CD1c-positive myeloid dendritic cell (primary cell): ENCODE data around the gene PTTG1IP.

Source experiments
- DNase-seq: peaks from one replicate; pipeline ENCODE4 v3.0.0-alpha.2; 2016; ENCODE audit errors: extremely low spot score

The PTTG1IP gene

DNA sequence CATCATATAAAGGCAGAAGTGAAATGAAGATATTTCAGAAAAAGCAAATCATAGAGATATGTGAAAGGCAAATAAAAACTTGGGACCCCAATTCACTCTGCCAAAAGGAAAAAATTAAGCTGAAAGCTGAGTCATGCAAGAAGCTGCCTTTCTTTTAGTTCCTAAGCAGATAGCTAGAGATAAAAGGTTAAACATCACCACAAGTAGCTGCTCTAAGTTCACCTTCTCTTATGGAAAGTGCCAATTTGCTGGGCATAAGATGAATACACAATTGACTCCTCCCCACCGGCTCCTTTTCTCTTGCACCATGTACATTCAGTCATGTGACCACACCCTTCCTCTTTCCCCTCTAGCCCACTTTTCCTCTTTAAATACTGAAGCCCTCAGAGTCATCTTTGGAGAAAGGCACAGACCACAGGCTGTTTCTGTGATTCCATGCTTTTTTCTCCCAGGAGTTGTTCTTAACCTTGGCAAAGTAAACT, 50.3 kb downstream of the PTTG1IP start:
- no peak for DNase-seq

DNA sequence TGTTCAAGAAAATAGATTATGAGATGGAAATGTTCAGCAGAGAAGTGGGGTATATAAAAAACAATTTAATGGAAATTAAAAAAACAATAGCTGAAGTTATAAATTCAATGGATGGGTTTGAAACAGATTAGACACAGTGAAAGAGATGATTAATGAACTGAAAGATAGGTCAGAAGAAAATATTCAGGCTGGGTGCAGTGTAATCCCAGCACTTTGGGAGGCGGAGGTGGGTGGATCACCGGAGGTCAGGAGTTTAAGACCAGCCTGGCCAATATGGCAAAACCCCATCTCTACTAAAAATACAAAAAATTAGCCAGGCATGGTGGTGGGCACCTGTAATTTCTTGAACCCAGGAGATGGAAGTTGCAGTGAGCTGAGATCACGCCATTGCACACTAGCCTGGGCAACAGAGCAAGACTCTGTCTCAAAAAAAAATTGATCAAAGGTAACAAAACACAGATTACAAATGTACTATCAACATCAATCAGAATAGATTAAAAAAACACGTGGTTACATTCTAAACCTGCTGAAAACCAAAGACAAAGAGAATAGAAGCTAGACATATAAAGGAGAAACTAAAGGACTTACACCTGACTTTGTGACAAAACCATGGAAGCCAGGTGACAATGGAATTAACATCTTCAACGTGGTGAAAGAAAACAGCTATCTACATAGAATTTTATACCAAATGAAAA, 50.9 kb downstream of the PTTG1IP start:
- no peak for DNase-seq

- no peak for DNase-seq
Measured at GRCh38 chr21:44820851-44821250, 52.6 kb downstream of the PTTG1IP start.

GRCh38 chr21:44819283-44820243, 53.9 kb downstream of the PTTG1IP start:
- no peak for DNase-seq

DNA sequence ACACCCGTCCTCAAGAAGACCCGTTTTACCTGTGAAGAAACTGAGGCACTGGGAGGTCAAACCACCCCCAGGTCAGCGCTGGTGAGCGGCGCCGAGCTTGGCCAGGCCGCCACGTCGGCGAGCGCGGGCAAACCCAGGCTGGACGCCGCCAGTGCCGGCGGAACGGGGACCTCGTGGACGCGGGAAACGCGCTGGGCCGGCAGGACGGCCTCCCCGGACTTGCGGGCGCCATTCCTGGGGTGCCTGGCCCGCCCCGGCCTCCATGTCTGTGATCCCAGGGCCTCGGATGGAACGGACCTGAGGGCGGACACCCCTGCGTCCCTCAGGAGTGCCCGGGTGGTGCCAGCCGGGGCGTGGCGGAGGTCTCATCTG, 54.9 kb downstream of the PTTG1IP start:
- DNase-seq, result no peak

DNA sequence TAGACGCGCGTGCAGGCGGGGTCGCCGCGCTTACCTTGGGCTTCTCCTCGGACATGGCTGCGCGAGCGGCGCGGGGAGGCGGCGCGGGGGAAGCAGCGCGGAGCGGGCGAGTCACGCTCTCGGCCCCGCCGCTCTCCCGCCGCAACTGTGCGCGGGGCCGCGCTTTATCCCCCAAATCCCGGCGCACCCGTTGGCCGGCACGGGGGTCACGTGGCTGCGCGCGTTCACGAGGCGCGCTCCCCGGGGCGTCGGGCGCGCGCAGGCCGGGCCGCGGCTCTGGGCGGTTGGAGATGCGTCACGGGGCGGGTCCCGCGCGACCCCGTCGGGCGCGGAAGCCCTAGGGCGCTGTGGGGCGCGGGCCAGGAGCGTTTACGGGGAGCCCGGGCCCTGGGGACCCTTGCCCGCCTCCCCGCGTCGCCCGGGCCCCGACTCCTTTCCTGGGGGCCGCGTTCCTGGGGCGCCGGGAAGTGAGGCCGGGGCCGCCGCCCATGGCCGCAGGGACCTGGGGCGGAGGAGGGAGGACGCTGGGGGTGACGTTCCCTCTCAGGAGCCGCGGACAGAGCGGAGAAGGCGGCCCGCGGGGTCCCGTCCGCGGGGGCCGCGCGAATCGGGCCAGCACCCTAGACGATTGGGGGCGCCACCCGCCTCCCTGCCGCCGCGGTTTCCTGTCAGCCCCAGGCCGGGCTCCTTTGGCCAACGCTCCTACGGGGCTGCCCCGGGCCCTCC, 55.4 kb downstream of the PTTG1IP start, which contains the start of gene SUMO3:
Gene SUMO3 (minus strand): TSS at position 149 of the 726 bp plus-strand sequence. CDS start 94 bp downstream, at position 55.
- DNase-seq, result peak; percentile 92

DNA sequence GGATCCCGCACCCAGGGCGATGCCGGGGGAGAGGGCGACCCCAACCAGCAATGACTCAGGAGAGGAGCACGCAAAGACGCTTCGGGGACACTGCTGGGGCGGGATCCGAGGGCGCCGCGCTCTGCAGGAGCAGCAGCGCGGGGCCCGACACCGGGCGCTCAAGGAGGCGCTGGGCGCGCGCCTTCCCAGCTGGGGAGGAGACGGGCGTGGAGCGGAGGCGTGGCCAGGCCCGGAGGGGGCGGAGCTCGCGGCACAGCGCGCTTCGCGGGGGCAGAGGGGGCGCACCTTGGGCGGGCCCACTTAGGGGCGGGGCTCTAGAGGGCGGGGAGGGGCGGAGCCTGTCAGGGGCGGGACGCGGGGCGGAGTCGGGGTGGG, 56.0 kb downstream of the PTTG1IP start:
- DNase-seq, result peak; percentile 96

GRCh38 chr21:44816761-44817505, 56.6 kb downstream of the PTTG1IP start:
- DNase-seq, result no peak

GRCh38 chr21:44815852-44816628, 57.5 kb downstream of the PTTG1IP start:
- no peak for DNase-seq

DNA sequence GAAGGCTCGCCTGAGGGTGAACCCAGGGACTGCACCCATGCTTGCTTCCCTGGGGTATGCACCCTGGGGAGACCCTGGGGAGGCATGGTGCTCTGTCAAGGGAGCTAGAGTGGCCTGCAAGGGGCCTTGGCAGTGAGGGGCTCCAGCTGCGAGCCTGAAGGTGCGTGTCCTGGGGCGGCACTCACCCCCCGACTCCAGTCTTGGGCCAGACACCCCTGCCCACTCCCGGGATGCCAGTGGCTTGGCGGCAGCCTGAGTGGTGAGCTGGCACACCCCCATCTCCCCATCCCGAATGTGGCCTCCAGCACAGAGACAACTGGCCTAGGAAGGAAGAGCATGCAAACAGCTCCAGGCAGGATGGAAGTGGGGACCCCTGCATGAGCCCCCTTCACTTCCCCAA, 58.3 kb downstream of the PTTG1IP start:
- no peak for DNase-seq

DNA sequence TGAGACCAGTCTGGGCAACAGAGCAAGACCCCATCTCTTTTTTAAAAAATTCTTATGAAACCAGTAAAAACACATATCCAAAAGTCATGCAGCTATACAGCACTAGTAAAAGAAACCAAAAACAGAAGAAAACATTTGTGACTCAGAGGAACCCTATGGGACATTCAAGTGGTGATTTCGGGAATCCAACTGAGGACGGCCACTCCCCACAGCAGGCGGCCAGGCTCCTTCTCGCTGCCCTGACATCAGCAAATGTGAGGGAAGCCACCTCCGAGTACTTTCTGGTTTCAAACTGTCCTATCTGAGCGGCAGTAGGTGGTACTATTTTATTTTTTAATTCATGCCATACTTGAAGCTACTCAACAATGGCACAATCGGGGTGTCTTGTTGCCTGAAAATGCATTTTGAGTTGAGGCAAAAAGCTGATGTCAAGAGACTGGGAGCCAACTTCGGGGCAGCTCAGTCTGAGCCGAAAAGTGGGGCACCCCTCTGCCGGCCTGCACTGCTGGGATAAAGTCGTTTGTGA, 58.9 kb downstream of the PTTG1IP start:
- no peak for DNase-seq

GRCh38 chr21:44813727-44814126, 59.8 kb downstream of the PTTG1IP start:
- DNase-seq, result no peak

- DNase-seq, result no peak
Measured at GRCh38 chr21:44813149-44813548, 60.3 kb downstream of the PTTG1IP start.

GRCh38 chr21:44812640-44813039, 60.9 kb downstream of the PTTG1IP start:
- DNase-seq, result no peak

- DNase-seq, result no peak
Measured at GRCh38 chr21:44810779-44811178, 62.7 kb downstream of the PTTG1IP start.

GRCh38 chr21:44805859-44806258, 67.6 kb downstream of the PTTG1IP start:
- DNase-seq, result no peak

DNA sequence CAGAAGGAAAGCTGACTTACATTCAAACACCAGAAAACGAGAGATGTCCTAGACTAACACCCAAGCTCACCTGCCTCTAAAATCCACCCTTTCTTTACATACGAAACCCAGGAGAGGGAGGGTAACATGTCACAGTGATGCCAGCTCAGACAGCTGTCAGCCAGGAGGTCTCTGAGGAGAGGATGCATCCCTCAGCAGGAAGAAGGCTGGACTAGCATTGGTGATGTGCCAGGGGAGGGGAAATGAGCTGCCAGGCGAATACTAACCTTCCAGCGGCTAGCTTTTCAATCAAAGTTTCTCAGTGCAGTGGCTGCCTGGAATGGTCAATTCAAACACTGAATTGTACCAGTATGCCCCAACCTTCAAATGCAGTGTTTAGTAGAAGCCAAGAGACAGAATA, 68.3 kb downstream of the PTTG1IP start:
- DNase-seq, result no peak

- DNase-seq, result no peak
Measured at GRCh38 chr21:44804762-44805161, 68.7 kb downstream of the PTTG1IP start.

DNA sequence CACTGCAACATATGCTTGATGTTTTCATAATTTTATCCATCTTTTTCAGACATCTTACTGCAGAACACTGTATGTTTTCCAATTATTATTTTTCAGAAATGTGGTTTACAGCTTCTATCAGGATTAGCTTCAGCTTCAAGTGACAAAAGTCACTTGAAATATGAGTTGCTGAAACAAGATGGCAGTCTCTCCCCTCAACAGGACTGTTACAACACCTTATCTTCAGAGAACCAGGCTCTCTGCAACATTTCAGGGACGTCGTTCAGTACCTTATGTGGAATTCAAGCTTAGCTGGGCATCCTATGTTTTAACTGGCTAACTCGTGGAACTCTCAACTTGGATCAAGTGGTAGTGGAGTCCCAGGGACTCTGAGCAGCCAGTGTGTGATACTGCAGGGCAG, 69.8 kb downstream of the PTTG1IP start:
- no peak for DNase-seq

DNA sequence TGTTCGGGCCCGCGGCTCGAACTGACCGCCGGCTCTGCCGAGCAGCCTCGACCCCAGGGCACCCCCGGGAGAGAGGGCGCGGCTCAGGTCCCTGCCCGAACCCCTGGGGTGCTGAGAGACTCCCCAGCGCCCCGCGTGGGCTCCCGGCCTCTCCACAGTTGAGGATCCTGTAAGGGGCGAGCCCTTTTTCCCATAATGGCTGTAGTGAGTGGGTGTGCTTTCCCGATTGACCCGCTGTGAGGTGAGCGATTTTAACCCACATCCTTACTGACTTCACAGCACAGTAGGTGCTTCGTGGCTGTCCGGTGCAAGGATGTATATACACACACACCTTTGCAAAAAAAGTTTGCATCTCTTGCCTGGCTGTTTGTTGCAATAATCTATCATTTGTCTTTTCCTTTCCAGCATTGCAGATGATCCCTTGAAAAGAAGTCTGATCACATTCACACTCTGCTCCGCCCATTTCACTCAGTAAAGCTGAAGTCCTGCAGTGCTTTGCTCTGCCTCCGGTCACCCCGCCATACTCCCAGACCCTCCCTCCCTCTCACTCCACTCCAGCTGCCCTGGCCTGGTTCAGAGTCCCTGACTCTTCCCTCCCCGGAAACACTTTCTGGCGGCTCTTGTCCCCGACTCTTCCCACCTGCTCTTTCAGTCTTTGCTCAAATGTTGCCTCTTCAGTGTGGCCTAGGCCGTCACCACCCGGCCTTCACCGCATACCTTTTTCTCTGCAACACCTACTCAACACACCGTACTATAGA, 70.9 kb downstream of the PTTG1IP start:
- no peak for DNase-seq
